Heart left ventricle (tissue), 13 donors: ENCODE data around the gene REEP5.

Source experiments
- POLR2A ChIP-seq, 2 donors: fragments of 450-650 bp; IDR thresholded peaks; one replicate each; pipeline ENCODE4 v1.6.1; 2017; ENCODE audit warnings: antibody characterized with exemption in 2 of 2, mild to moderate bottlenecking in 2 of 2, moderate library complexity in 2 of 2
- TF ChIP-seq, protein P1 (sequence below), 12 donors: fragments of 200-600 bp; sonication (generic) in 4 of 12; IDR thresholded peaks; one replicate each; pipeline versions ENCODE4 v1.5.0 to v1.8.0; 2018 to 2022; ENCODE audit warnings: antibody characterized with exemption in 12 of 12, mild to moderate bottlenecking in 5 of 12
- donor health status: ischemic (EF 13 %, LVEDD 7.1; RV severe dilation, severe dysfunction).
- donor health status: DM: no; HTN: yes; CAD: no.
- donor health status: DM: no; HTN: no; CAD: no.
- donor health status: ischemic (EF 25% LVEDD 6.9; RV normal size, moderate dysfunction).
- donor health status: ischemic (EF 25% LVEDD 5.7; RV mildly dilated, moderate dysfunction).
- donor health status: ischemic (EF 35%, LVEDD 5.7; RV mildly dilated, moderate dysfunction).
- donor health status: nonischemic (EF 11% LVEDD 7.7; RV severe dilation, severe dysfunction).
- donor health status: DM: yes; HTN: yes; CAD: no.
- donor health status: PGD.
- donor health status: ischemic (EF 29% LVEDD 5.4; RV normal size, mild dysfunction).
- donor health status: nonischemic (EF 23%, LVEDD 6.1; RV moderate dilation, normal function).

DNA sequence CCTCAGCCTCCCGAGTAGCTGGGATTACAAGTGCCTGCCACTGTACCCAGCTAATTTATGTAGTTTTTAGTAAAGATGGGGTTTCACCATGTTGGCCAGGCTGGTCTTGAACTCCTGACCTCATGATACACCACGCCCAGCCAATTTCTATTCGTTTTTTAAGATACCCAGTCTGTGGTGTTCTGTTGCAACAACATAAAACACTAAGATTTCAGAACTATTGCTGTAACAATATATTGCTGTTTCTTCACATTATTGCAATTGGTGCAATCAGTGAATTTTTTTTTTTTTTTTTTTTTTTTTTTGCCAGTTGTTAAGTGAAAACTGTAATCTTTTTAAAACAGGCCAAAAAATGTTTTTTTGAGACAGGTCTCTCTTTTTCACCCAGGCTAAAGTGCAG, 51.1 kb downstream of the REEP5 start:
- TF ChIP-seq, protein P1, sequence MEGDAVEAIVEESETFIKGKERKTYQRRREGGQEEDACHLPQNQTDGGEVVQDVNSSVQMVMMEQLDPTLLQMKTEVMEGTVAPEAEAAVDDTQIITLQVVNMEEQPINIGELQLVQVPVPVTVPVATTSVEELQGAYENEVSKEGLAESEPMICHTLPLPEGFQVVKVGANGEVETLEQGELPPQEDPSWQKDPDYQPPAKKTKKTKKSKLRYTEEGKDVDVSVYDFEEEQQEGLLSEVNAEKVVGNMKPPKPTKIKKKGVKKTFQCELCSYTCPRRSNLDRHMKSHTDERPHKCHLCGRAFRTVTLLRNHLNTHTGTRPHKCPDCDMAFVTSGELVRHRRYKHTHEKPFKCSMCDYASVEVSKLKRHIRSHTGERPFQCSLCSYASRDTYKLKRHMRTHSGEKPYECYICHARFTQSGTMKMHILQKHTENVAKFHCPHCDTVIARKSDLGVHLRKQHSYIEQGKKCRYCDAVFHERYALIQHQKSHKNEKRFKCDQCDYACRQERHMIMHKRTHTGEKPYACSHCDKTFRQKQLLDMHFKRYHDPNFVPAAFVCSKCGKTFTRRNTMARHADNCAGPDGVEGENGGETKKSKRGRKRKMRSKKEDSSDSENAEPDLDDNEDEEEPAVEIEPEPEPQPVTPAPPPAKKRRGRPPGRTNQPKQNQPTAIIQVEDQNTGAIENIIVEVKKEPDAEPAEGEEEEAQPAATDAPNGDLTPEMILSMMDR (IDR thresholded peaks at IDR 0.05), result no peak
- no peak for TF ChIP-seq POLR2A (IDR thresholded peaks at IDR 0.05)
